M059J (cell line): ENCODE measurements around the gene XAGE2. TPM values are rescaled to one million over a fixed set of nuclear protein-coding genes. Genes with fewer than 3 reads are reported as not detected.
A peak's percentile ranks its signal among the peaks of the same experiment; 100 is the strongest.

Experiments used
- DNase-seq: peaks from one replicate; pipeline ENCODE4 v3.0.0-alpha.2; 2012; ENCODE audit warnings: low read depth
- total RNA-seq: library from RNA; depleted of rRNA; stranded (reverse); fragments of >200 nt; shearing (Covaris generic); gene quantifications from 2 replicates; pipeline ENCODE4 v1.2.3, GENCODE V29; 2014; rRNA removed

Gene XAGE2
- total RNA-seq, 1 experiment from 2014 or later, result 0.62 TPM

DNA sequence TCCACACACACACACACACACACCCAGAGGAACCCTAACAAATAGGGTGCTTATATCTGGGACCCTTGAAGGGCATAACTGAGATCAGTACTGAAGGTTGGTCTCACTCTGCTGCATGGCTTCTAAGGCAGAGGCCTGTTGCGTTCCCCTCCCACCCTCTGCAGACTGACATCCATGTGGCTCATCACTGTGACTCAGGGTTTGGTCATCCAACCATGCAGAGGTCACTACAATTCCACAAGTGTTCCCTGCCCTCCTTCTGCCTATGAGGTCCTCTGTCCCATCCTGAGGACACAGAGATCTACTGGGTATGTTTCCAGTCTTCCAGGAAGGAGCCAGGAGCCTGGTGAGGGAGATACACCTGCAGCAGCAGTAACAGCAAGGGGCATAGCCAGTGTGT is 55.8 kb downstream of the XAGE2 start:
- DNase-seq, result peak; percentile 66

Other genes starting within 250 kb of the XAGE2 start
- 31.4 and 48.5 TPM in 2 replicates for gene MAGED4, start 184.1 kb upstream of the XAGE2 start, total RNA-seq
- not detected in 2 replicates for gene XAGE1A, start 126.8 kb downstream of the XAGE2 start, total RNA-seq
- not detected in 2 replicates for gene XAGE1B, start 148.0 kb downstream of the XAGE2 start, total RNA-seq